ENCODE data around the gene SF3B3.
"Not testable (repeated sequence)": the region's sequence is repeated elsewhere in the genome, so short reads cannot be mapped to it uniquely, and the experiment has no call there.

Gene SF3B3

DNA sequence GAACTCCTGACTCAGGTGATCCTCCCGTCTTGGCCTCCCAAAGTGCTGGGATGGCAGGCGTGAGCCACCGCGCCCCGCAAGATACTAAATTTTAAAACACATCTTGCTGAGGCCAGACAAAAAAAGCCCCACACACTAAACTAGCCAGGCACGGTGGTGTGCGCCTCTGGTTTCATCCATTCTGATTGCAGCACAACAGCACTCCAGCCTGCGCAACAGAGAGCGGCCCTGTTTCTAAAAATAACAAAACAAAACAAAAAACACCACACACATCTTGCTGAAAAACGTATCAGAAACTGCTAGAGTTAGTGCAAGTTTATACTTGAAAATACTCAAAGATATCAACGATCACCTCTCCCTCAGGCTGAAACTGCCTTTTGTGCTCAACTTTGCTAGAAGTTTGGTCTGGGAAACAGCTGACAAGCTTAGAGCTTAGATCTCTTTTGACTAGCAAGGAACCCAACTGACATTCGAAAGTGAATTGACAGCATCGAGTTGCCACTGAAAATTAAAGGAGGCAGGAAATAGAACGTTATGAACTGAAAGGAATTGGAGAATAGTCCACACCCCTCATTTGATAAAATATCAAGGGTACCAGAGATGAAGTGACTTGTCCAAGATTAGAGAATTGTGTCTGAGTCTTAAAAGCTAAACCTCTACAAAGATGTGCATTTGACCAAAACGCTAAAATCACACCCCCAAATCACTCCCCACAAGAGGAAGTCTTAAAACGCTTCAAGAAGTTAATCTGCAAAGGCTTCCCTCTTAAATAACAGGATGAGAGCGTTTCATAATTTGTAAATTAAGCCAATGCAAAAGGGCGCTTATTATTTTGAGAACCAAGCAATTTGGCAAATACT lies 1.2 kb upstream of the SF3B3 start:
- Histone ChIP-seq H3K4me3 (ENCODE audit: low read depth, low read length) (peak overlapping the region; percentile 92), H3K9me3 (no peaks in the 10 kb centered on the region), H3K36me3 (peaks cover 33% of the 10 kb centered on the region), H3K27me3 (no peaks in the 10 kb centered on the region), H3K4me1 (peaks cover 11% of the 10 kb centered on the region)
- TF ChIP-seq, protein P1, sequence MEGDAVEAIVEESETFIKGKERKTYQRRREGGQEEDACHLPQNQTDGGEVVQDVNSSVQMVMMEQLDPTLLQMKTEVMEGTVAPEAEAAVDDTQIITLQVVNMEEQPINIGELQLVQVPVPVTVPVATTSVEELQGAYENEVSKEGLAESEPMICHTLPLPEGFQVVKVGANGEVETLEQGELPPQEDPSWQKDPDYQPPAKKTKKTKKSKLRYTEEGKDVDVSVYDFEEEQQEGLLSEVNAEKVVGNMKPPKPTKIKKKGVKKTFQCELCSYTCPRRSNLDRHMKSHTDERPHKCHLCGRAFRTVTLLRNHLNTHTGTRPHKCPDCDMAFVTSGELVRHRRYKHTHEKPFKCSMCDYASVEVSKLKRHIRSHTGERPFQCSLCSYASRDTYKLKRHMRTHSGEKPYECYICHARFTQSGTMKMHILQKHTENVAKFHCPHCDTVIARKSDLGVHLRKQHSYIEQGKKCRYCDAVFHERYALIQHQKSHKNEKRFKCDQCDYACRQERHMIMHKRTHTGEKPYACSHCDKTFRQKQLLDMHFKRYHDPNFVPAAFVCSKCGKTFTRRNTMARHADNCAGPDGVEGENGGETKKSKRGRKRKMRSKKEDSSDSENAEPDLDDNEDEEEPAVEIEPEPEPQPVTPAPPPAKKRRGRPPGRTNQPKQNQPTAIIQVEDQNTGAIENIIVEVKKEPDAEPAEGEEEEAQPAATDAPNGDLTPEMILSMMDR (IDR thresholded peaks at IDR 0.05; ENCODE audit: low read depth, low read length), result no peak
- DNase-seq, result no peak

DNA sequence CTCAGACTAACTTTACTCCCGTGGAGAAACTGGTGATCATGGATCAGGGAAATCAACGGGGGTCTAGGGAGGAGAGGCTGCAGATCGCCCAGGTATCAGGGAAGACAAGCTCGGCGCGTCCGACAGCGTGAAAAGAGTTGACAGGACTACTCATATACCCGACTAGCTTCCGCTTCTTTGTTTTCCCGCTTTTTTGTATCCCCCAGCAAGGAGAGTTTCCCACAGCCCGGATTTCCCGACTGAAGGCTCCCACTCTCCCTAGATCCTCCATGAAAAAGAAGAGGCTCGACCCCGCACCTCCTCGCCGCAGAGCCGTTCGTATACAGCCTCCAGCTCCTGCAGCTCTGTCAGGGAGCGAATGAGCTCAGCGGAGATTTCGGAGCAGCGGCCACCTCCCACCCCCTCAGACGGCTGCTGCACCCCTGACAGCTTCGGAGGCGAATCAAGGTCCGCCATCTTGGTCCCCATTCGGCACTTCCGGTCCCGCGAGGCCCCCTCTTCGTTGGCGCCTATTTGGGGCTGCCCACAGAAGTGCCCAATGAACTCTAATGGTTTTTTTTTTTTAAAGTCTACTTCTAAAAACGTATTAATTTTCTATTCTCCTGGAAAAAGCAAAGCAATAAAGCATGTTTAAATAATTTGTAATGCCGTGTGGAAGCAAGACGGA lies 407 bp upstream of the SF3B3 start, which contains the start of gene COG4:
TSS of gene COG4 (minus strand) at position 479 of the 667 bp plus-strand sequence. CDS start at position 468, 11 bp downstream.
- peak within 1 kb of the TSS; percentile 92 for H3K4me3 ChIP-seq (ENCODE audit: low read depth, low read length)
- H3K27me3 ChIP-seq, result no peaks in the 10 kb centered on the region
- peaks cover 11% of the 10 kb centered on the region for H3K4me1 ChIP-seq
- DNase-seq, result peak; percentile 93
- H3K9me3 ChIP-seq, result no peaks in the 10 kb centered on the region
- TF ChIP-seq, protein P1 (IDR thresholded peaks at IDR 0.05; ENCODE audit: low read depth, low read length), result no peak
- H3K36me3 ChIP-seq, result peaks cover 30% of the 10 kb centered on the region

DNA sequence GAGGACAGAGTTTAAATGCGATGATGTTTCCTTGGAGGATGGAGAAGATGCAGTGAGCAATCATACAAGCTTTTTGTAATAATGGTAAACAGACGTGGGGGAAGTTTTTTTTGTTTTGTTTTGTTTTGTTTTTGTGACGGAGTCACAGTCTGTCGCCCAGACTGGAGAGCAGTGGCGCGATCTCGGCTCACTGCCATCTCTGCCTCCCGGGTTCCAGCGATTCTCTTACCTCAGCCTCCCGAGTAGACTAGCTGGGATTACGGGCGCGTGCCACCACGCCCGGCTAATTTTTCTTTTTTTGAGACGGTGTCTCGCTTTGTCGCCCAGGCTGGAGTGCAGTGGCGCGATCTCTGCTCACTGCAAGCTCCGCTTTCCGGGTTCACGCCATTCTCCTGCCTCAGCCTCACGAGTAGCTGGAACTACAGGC lies 796 bp downstream of the SF3B3 start:
- H3K4me1 ChIP-seq, result peaks cover 11% of the 10 kb centered on the region
- H3K9me3 ChIP-seq, H3K27me3 ChIP-seq: not testable (repeated sequence)
- H3K36me3 ChIP-seq, result peaks cover 41% of the 10 kb centered on the region
- peak; percentile 36 for DNase-seq
- H3K4me3 ChIP-seq (ENCODE audit: low read depth, low read length), result peak overlapping the region; percentile 92

DNA sequence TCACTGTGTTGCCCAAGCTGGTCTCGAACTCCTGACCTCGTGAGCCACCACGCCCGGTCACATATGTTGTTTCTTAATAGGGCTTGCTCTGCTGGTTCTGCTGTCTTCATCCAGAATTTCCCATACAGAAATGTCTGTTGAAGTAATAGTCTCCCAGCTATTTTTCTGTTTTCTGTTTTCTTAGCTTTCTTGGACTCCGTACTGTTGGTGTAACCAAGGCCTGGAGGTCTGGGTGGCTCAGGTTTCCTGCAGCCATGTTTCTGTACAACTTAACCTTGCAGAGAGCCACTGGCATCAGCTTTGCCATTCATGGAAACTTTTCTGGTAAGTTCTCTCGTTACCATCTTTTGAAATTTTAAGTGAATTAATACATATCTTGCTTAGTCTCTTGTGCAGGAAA lies 2.8 kb downstream of the SF3B3 start:
- Histone ChIP-seq H3K9me3 (no peaks in the 10 kb centered on the region), H3K36me3 (peaks cover 60% of the 10 kb centered on the region), H3K4me3 (ENCODE audit: low read depth, low read length) (peak overlapping the region; percentile 27), H3K4me1 (peaks cover 11% of the 10 kb centered on the region), H3K27me3 (no peaks in the 10 kb centered on the region)
- no peak for DNase-seq
- TF ChIP-seq, protein P1 (IDR thresholded peaks at IDR 0.05; ENCODE audit: low read depth, low read length), result no peak

DNA sequence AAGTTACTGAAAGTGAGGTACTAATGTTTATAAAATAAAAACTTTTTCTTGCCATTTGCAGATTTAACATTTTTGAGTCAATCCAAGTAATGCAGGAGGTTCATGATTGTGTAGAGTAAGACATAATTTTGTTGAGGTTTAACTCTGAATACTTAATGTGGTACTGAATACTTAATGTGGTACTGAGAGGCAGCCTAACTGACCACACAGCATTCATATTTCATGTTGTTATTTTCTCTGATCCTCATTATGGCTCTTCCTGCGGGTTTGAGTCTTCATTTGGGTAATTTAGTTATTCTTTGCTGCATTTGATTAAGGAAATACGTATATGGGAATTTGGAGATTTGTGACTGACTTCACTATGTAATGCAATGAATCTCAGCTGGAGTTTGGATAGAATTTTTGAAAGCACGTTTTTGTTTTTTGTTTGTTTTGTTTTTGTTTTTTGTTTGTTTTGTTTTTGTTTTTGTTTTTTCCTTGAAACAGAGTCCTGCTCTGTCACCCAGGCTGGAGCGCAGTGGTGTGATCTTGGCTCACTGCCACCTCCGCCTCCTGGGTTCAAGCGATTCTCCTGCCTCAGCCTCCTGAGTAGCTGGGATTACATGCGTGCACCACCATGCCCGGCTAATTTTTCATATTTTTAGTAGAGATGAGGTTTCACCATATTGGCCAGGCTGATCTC lies 3.8 kb downstream of the SF3B3 start:
- Histone ChIP-seq H3K4me3 (ENCODE audit: low read depth, low read length) (peak overlapping the region; percentile 27), H3K4me1 (peaks cover 9% of the 10 kb centered on the region)

More for the DNA sequence above, 3.8 kb downstream of the SF3B3 start:
- Histone ChIP-seq H3K36me3 (peaks cover 70% of the 10 kb centered on the region), H3K9me3 (no peaks in the 10 kb centered on the region), H3K27me3 (no peaks in the 10 kb centered on the region)
- TF ChIP-seq, protein P1 (IDR thresholded peaks at IDR 0.05; ENCODE audit: low read depth, low read length), result no peak
- DNase-seq, result no peak

All from BE2C (cell line).